SK-N-SH treated with all-trans-retinoic acid at 6 μM for 48 hours (cell line): ENCODE measurements around the gene ARL15.

ENCODE experiments used
- BACH2 ChIP-seq: fragments of 250-450 bp; sonication (Bioruptor Pico); IDR thresholded peaks from 2 replicates; pipeline ENCODE4 v1.9.0; 2021; ENCODE audit warnings: mild to moderate bottlenecking, borderline replicate concordance
- ZNF565 ChIP-seq: fragments of 450-650 bp; formaldehyde crosslinking; conservative IDR thresholded peaks from 2 replicates; pipeline ENCODE4 v1.5.0; 2020; ENCODE audit warnings: low read depth, mild to moderate bottlenecking, moderate library complexity

DNA sequence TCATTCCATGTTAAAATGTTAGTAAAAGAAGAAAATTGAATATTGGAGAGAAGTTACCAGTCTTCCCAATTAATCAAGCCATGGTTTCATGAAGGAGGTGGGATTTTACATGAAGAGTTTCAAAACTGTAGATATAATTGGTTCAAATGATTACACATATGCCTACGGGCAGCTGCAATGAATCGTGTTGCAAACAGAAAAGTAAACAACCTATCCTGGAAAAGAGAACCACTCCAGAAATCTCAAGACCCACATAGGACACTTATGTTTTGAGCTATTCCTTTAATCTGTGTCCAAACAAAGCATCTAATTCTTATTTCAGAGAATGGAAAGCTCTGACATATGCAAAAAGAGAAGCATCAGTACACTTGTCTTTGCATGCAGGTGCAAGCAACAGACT is 409.7 kb downstream of the ARL15 start:
- TF ChIP-seq BACH2 (CRISPR knock-in tag) (no peak), ZNF565 (CRISPR knock-in tag) (no peak)
